OCI-LY1 (cell line): ENCODE measurements around the gene TGM6.

Experiments used
- H2AFZ ChIP-seq: fragments of 200-600 bp; sonication (generic), shearing (Covaris generic); 2 replicates; pipeline ENCODE4 v1.6.0; 2014; ENCODE audit warnings: antibody characterized with exemption, mild to moderate bottlenecking, low read length
- H3F3A ChIP-seq: fragments of 200-600 bp; sonication (generic), shearing (Covaris generic); 2 replicates; pipeline ENCODE4 v1.6.0; 2014; ENCODE audit warnings: mild to moderate bottlenecking, antibody characterized with exemption, low read length, moderate library complexity; ENCODE audit not compliant: insufficient read depth
- H3K27ac ChIP-seq: fragments of 200-600 bp; sonication (generic); 2 replicates; pipeline ENCODE4 v1.5.1; 2014; ENCODE audit warnings: low read length, mixed run types, mild to moderate bottlenecking, low read depth; ENCODE audit not compliant: poor library complexity, severe bottlenecking
- H3K27me3 ChIP-seq: fragments of 200-600 bp; sonication (generic); 2 replicates; pipeline ENCODE4 v1.6.0; 2014; ENCODE audit warnings: antibody characterized with exemption, mild to moderate bottlenecking, low read length, moderate library complexity; ENCODE audit not compliant: insufficient read depth
- H3K36me3 ChIP-seq: fragments of 200-600 bp; sonication (generic); 2 replicates; pipeline ENCODE4 v1.6.1; 2014; ENCODE audit warnings: mild to moderate bottlenecking, antibody characterized with exemption, low read length, moderate library complexity, mixed read lengths; ENCODE audit not compliant: insufficient read depth
- H3K4me1 ChIP-seq: fragments of 200-600 bp; sonication (generic); 2 replicates; pipeline ENCODE4 v1.5.1; 2014; ENCODE audit warnings: mild to moderate bottlenecking, low read length, moderate library complexity; ENCODE audit not compliant: insufficient read depth, severe bottlenecking
- H3K4me2 ChIP-seq: fragments of 200-600 bp; sonication (generic), shearing (Covaris generic); 2 replicates; pipeline ENCODE4 v1.6.1; 2014; ENCODE audit warnings: low read length
- H3K4me3 ChIP-seq: fragments of 200-600 bp; sonication (generic); 2 replicates; pipeline ENCODE4 v1.5.1; 2014; ENCODE audit warnings: low read length, low read depth, mild to moderate bottlenecking, mixed read lengths; ENCODE audit not compliant: poor library complexity, severe bottlenecking
- H3K79me2 ChIP-seq: fragments of 200-600 bp; shearing (Covaris generic); 2 replicates; pipeline ENCODE4 v1.6.1; 2016; ENCODE audit warnings: mixed run types, low read length, mixed read lengths; ENCODE audit not compliant: insufficient read depth
- H3K9ac ChIP-seq: fragments of 200-600 bp; sonication (generic), shearing (Covaris generic); 2 replicates; pipeline ENCODE4 v1.6.1; 2014; ENCODE audit warnings: mild to moderate bottlenecking, low read length, mixed read lengths
- H3K9me2 ChIP-seq: fragments of 200-600 bp; sonication (generic), shearing (Covaris generic); 2 replicates; pipeline ENCODE4 v1.6.1; 2014; ENCODE audit warnings: low read depth, mild to moderate bottlenecking, low read length, mixed read lengths
- H3K9me3 ChIP-seq: fragments of 200-600 bp; shearing (Covaris generic); 2 replicates; pipeline ENCODE4 v1.6.1; 2014; ENCODE audit warnings: low read length, mixed read lengths
- H4K20me1 ChIP-seq: fragments of 200-600 bp; sonication (generic), shearing (Covaris generic); 2 replicates; pipeline ENCODE4 v1.6.0; 2016; ENCODE audit warnings: mild to moderate bottlenecking, low read length; ENCODE audit not compliant: insufficient read depth
- EZH2 ChIP-seq: fragments of 200-600 bp; sonication (generic), shearing (Covaris generic); IDR thresholded peaks from 2 replicates; pipeline ENCODE4 v1.8.0; 2017; ENCODE audit warnings: borderline replicate concordance, mixed run types, mild to moderate bottlenecking, antibody characterized with exemption, low read length, moderate library complexity, mixed read lengths
- TF ChIP-seq, protein P1 (sequence below): fragments of 200-600 bp; sonication (generic), shearing (Covaris generic); IDR thresholded peaks from 2 replicates; pipeline ENCODE4 v1.5.1; 2017; ENCODE audit warnings: mild to moderate bottlenecking, antibody characterized with exemption, low read length, moderate library complexity, mixed read lengths

TGM6 gene

GRCh38 chr20:2363587-2363986 is 17.1 kb upstream of the TGM6 start:
- H3K4me1 ChIP-seq = no peaks in the 10 kb centered on the region
- no peak overlapping the region for H3K27ac ChIP-seq
- H3K27me3 ChIP-seq = no peaks in the 10 kb centered on the region; the same call in 1 of the 2 replicates
- no peak overlapping the region for H2AFZ ChIP-seq
- H3K9ac ChIP-seq = no peak overlapping the region
- no peak overlapping the region for H3K4me3 ChIP-seq
- peaks cover 4% of the 10 kb centered on the region; the same call in 1 of the 2 replicates for H3K9me3 ChIP-seq
- no peaks in the 10 kb centered on the region for H4K20me1 ChIP-seq
- no peaks in the 10 kb centered on the region for H3K9me2 ChIP-seq
- TF ChIP-seq, protein P1, sequence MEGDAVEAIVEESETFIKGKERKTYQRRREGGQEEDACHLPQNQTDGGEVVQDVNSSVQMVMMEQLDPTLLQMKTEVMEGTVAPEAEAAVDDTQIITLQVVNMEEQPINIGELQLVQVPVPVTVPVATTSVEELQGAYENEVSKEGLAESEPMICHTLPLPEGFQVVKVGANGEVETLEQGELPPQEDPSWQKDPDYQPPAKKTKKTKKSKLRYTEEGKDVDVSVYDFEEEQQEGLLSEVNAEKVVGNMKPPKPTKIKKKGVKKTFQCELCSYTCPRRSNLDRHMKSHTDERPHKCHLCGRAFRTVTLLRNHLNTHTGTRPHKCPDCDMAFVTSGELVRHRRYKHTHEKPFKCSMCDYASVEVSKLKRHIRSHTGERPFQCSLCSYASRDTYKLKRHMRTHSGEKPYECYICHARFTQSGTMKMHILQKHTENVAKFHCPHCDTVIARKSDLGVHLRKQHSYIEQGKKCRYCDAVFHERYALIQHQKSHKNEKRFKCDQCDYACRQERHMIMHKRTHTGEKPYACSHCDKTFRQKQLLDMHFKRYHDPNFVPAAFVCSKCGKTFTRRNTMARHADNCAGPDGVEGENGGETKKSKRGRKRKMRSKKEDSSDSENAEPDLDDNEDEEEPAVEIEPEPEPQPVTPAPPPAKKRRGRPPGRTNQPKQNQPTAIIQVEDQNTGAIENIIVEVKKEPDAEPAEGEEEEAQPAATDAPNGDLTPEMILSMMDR = no peak
- no peak for TF ChIP-seq EZH2
- H3F3A ChIP-seq = no peaks in the 10 kb centered on the region
- no peak overlapping the region for H3K4me2 ChIP-seq
- no peaks in the 10 kb centered on the region for H3K79me2 ChIP-seq
- no peaks in the 10 kb centered on the region for H3K36me3 ChIP-seq

- H3F3A ChIP-seq = no peaks in the 10 kb centered on the region
- H3K36me3 ChIP-seq = no peaks in the 10 kb centered on the region
- peaks cover 4% of the 10 kb centered on the region; the same call in 1 of the 2 replicates for H3K9me3 ChIP-seq
- H3K4me1 ChIP-seq = no peaks in the 10 kb centered on the region
- no peak overlapping the region for H2AFZ ChIP-seq
- no peaks in the 10 kb centered on the region for H3K9me2 ChIP-seq
- no peaks in the 10 kb centered on the region for H4K20me1 ChIP-seq
- H3K9ac ChIP-seq = no peak overlapping the region
- H3K4me3 ChIP-seq = no peak overlapping the region
- H3K79me2 ChIP-seq = no peaks in the 10 kb centered on the region
- no peaks in the 10 kb centered on the region; the same call in 1 of the 2 replicates for H3K27me3 ChIP-seq
- no peak overlapping the region for H3K4me2 ChIP-seq
- TF ChIP-seq EZH2 = no peak
- TF ChIP-seq, protein P1 = no peak
- H3K27ac ChIP-seq = no peak overlapping the region
Observed at GRCh38 chr20:2364044-2364443, 16.7 kb upstream of the TGM6 start.

- H3F3A ChIP-seq = no peaks in the 10 kb centered on the region
- no peak overlapping the region for H3K4me3 ChIP-seq
- H3K4me2 ChIP-seq = no peak overlapping the region
- no peaks in the 10 kb centered on the region for H4K20me1 ChIP-seq
- no peak overlapping the region for H3K27ac ChIP-seq
- H3K9me3 ChIP-seq = peaks cover 4% of the 10 kb centered on the region; the same call in 1 of the 2 replicates
- H3K9ac ChIP-seq = no peak overlapping the region
- TF ChIP-seq, protein P1 = no peak
- no peak for TF ChIP-seq EZH2
- no peaks in the 10 kb centered on the region for H3K9me2 ChIP-seq
- H3K4me1 ChIP-seq = no peaks in the 10 kb centered on the region
- H3K27me3 ChIP-seq = no peaks in the 10 kb centered on the region; the same call in 1 of the 2 replicates
- H2AFZ ChIP-seq = no peak overlapping the region
- no peaks in the 10 kb centered on the region for H3K79me2 ChIP-seq
- H3K36me3 ChIP-seq = no peaks in the 10 kb centered on the region
Observed at GRCh38 chr20:2365091-2365490, 15.6 kb upstream of the TGM6 start.
